Omental fat pad (tissue), 4 donors: ENCODE measurements around the gene NASP. TPM values are rescaled to one million over a fixed set of nuclear protein-coding genes. Genes with fewer than 3 reads are reported as not detected.

ENCODE experiments used
- ATAC-seq: fragments of 150-250 bp; one replicate; pipeline ENCODE4 v1.9.1; 2016; ENCODE audit warnings: mild to moderate bottlenecking, moderate library complexity; ENCODE audit not compliant: low FRiP score
- DNase-seq: peaks from one replicate; pipeline ENCODE4 v3.0.0-alpha.2; 2019; ENCODE audit warnings: low spot score
- total RNA-seq, 4 donors: library from RNA; depleted of rRNA; stranded (reverse); fragments of >200 nt; gene quantifications; one replicate each; pipeline ENCODE4 v1.1.0, GENCODE V29; 2016
- TF ChIP-seq, protein P1 (sequence below), 3 donors: fragments of 450-650 bp; IDR thresholded peaks; one replicate each; pipeline ENCODE4 v1.5.1; 2016 to 2017; ENCODE audit warnings: antibody characterized with exemption in 3 of 3, mild to moderate bottlenecking in 3 of 3, moderate library complexity in 2 of 3

NASP gene
- total RNA-seq, 4 donors from 2014 or later, result 48.0 to 96.5 (median 80.6) TPM

DNA sequence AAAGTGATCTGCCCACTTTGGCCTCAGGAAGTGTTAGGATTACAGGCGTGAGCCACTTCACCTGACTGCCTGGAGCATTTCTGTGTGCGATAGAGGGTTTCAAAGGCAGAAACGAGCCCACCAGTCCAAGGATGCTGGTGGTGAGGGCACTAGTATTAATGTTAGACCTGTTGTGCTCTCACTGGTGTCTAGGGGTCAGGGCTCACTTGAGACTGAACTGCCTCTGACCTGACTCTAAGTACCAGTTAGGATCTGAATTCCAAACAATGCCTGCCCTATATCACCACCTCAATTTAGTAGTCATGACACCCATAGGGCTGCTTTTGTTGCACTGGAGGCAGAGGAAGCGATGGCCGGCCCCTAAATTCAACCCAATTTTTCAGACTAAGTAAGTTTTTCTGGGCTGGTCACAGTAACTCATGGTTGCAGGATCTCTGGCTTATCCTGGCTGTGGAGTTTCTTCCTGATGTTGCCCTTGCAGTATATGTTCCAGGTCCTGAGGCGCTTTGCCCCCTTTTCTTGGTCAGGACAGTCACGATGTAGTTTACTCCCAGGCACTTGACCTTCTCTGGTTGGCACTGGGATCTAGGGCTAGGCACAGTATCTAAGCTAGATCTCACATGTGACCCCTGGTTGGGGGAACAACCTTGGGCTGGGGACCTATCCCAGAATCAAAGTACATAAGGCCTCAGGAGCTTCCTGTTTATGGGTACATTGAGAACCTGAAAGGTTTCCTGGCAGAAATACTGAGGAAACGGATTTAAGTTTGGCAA, 35.5 kb downstream of the NASP start:
- ATAC-seq (no peak), DNase-seq (no peak)
- TF ChIP-seq, protein P1, sequence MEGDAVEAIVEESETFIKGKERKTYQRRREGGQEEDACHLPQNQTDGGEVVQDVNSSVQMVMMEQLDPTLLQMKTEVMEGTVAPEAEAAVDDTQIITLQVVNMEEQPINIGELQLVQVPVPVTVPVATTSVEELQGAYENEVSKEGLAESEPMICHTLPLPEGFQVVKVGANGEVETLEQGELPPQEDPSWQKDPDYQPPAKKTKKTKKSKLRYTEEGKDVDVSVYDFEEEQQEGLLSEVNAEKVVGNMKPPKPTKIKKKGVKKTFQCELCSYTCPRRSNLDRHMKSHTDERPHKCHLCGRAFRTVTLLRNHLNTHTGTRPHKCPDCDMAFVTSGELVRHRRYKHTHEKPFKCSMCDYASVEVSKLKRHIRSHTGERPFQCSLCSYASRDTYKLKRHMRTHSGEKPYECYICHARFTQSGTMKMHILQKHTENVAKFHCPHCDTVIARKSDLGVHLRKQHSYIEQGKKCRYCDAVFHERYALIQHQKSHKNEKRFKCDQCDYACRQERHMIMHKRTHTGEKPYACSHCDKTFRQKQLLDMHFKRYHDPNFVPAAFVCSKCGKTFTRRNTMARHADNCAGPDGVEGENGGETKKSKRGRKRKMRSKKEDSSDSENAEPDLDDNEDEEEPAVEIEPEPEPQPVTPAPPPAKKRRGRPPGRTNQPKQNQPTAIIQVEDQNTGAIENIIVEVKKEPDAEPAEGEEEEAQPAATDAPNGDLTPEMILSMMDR (IDR thresholded peaks at IDR 0.05), result no peak

DNA sequence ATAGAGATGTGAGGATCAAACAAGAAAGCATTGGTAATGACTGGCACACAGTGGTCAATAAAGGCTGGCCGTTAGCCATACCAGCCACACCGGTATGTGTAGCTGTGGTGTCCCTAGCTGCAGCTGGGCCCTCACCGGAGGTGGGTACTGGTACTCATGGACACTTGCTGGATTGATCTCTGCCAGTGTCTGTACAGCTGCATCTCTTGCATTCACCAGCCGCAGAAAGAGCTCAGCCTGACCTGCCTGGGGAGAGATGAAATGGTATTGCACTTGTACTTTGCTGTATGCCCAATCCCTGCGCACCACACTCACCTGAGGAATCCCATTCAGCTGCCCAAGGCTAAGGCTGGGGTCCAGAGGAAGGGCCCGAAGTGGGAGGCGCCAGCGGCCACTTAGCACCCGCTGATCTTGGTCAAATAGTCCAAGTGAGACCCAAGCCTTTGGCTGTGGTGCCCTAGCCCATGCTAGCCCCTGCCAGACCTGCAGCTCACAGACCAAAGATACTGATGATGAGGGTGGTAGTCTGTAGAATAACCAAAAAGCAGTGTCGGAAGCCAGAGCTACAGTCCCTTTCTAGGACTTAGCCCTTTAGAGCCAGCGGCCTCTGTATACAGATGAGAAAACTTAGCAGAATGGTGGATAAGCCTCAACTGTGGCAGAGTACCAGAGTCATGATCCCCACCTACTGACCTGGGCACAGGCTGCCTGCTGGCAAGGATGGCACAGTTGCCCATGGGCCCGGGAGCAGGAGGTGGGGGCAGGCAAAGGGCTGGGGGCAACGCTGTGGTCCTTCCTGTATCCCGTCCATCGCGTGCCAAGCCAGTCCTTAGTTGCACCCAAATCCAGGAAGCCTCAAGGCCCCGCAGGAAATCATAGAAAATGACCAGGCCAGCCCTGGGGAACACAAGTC, 37.0 kb downstream of the NASP start:
- TF ChIP-seq, protein P1 (IDR thresholded peaks at IDR 0.05), result no peak
- DNase-seq (no peak), ATAC-seq (no peak)

DNA sequence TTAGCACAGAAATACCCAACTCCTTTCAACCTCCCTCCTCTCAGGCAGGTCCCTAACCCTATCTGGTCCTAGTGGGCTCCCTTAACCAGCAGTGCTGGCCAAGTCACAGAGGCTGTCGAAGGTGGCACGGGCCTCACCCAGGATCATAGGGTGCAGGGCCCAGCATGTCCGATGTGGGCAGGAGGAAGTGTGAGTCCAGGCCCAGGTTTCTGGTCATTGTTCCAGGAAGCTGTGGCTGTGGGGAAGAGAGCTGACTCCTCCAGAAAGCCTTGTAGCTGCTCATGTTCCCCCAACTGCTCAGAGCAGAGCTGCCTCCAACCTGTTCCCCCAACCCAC, 37.6 kb downstream of the NASP start:
- DNase-seq, result no peak
- no peak for ATAC-seq
- TF ChIP-seq, protein P1 (IDR thresholded peaks at IDR 0.05), result no peak

DNA sequence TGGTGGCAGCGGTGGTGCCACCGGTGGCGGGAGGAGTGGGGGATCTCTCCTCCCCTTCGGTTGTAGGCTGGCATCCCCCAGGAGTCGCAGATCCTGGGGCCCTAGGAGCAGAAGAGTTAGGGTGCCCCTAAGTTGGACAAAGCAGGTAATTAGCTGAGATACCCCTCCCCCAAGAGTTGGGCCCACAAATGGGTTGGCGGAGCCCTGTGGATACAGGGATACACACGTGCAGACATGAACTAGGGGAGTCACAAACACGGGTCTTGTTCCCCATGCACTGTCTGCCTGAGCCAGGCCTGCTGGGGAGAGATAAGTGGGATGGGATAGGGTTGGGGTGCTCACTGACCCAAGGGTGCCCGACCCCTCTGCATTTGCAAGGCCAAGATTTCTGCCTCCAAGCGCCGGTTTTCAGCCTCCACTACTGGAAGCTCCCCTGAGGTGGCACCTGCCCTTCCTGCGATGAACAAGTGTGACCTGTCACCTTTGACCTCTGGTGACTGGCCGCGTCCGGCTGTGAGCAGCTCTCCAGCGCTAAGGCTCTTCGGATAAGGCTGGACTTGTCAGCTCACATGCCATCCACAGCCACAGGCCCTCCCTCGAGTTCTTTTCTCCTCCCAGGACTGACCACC, 38.2 kb downstream of the NASP start:
- TF ChIP-seq, protein P1 (IDR thresholded peaks at IDR 0.05), result no peak
- no peak for ATAC-seq
- no peak for DNase-seq

DNA sequence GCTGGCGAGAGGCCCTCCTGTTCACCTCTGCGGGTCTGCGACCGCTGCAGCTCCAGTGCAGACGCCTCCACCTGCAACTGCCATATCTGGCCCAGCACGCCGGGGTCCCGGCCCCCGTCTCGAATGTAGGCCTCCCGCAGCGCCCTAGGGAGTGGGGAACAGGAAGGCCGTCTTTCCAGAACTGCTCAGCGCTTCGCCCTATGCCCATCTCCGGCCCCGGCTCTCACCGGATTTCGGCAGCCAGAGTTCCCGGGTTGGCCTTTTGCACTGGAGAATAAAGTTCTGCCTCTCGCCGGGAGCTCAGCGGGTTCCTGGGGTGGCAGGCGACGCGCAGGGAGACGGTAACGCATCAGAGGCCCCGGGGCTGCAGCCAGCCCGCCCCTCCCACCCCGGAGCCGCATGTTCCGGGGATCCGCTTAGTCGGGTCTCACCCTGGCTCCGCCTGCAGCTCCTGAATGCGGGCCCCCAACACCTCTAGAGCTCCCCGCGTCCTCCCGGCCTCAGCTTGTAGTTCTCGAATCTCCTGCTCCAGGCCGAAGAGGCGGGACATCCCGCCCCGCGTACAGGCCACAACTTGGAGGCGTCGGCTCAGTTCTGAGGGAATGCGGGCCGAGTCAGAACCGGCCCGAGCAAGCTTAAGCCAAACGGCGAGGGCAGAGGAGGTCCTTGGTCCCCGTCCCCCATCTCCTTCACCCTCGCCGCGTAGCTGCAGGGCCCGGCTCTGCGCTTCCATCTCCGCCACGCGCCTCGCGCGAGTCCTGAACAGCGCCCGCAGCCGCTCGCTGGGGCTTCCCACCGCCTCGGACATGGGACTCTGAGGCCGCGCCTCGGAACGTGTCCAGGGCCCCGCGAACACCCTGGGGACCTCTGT, 38.9 kb downstream of the NASP start:
- ATAC-seq (no peak), DNase-seq (no peak)
- TF ChIP-seq, protein P1 (IDR thresholded peaks at IDR 0.05), result no peak

DNA sequence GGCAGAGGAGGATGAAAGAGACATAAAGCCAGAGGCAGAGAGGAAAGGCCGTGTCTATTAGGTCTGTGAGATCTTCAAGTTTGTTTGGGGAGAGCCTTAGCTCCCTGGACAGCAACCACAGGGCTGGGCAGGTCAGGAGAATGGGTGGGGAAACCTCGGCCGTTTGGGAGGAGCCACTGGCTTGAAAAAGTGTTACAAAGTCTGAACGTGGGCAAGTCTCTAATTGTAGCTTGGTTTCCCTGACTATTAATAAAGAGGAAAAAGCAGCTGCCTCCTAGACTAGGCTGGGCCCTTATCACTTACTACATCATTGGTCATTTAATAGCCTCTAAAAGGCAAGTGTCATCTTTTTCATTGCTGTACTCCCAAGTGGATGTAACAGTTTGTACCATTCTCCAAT, 40.1 kb downstream of the NASP start, which contains the start of gene CCDC17:
CCDC17 (minus strand) TSS at position 83 of the 400 bp plus-strand sequence. CDS start 145 bp downstream, outside the sequence.
- DNase-seq (no peak), ATAC-seq (no peak)
- TF ChIP-seq, protein P1 (IDR thresholded peaks at IDR 0.05), result no peak
